GM12878 (cell line): ENCODE data around the gene NAXE. TPM values are rescaled to one million over a fixed set of nuclear protein-coding genes. Genes with fewer than 3 reads are reported as not detected.

Experiments
- ATF2 ChIP-seq: IDR thresholded peaks from 2 replicates; pipeline ENCODE4 v1.6.1; 2012; ENCODE audit warnings: low read length, inconsistent platforms
- CUX1 ChIP-seq: IDR thresholded peaks from 2 replicates; pipeline ENCODE4 v1.6.1; 2012; ENCODE audit warnings: improper control_type of control experiment, low read depth, low read length; ENCODE audit not compliant: insufficient replicate concordance
- E2F4 ChIP-seq: IDR thresholded peaks from 2 replicates; pipeline ENCODE4 v1.6.1; 2012; ENCODE audit warnings: low read depth, low read length, improper control_type of control experiment
- EGR1 ChIP-seq, 2 experiments: IDR thresholded peaks; 1 replicate in 1 of 2; 2 replicates in 1 of 2; pipeline ENCODE4 v1.6.1; 2011 to 2012; ENCODE audit warnings: low read depth in 2 of 2, low read length in 2 of 2, borderline replicate concordance in 1 of 2, mild to moderate bottlenecking in 1 of 2, moderate library complexity in 1 of 2
- ELK1 ChIP-seq: IDR thresholded peaks from 2 replicates; pipeline ENCODE4 v1.6.1; 2012; ENCODE audit warnings: low read depth, low read length, improper control_type of control experiment
- HDAC2 ChIP-seq: fragments of 200-600 bp; sonication (generic); IDR thresholded peaks from 2 replicates; pipeline ENCODE4 v1.6.1; 2017
- MTA2 ChIP-seq: fragments of 450-650 bp; IDR thresholded peaks from 2 replicates; pipeline ENCODE4 v1.6.1; 2016; ENCODE audit warnings: low read depth, mild to moderate bottlenecking, moderate library complexity
- NFIC ChIP-seq: IDR thresholded peaks from 2 replicates; pipeline ENCODE4 v1.6.1; 2012; ENCODE audit warnings: low read depth, mild to moderate bottlenecking, inconsistent platforms, low read length, moderate library complexity
- NKRF ChIP-seq: fragments of 450-650 bp; conservative IDR thresholded peaks from 2 replicates; pipeline ENCODE4 v1.6.1; 2017; ENCODE audit warnings: mild to moderate bottlenecking, moderate library complexity
- RB1 ChIP-seq: fragments of 450-650 bp; formaldehyde crosslinking; IDR thresholded peaks from 2 replicates; pipeline ENCODE4 v1.6.1; 2017; ENCODE audit warnings: mild to moderate bottlenecking, borderline replicate concordance
- SKIL ChIP-seq: fragments of 450-650 bp; IDR thresholded peaks from 2 replicates; pipeline ENCODE4 v1.6.1; 2017; ENCODE audit warnings: mild to moderate bottlenecking, low read depth, inconsistent platforms; ENCODE audit not compliant: poor library complexity, severe bottlenecking
- SP1 ChIP-seq: IDR thresholded peaks from one replicate; pipeline ENCODE4 v1.6.1; 2011; ENCODE audit warnings: low read depth, low read length
- STAT1 ChIP-seq: fragments of 450-650 bp; conservative IDR thresholded peaks from 2 replicates; pipeline ENCODE4 v1.6.1; 2014; ENCODE audit warnings: antibody characterized with exemption, mild to moderate bottlenecking
- SUPT20H ChIP-seq: IDR thresholded peaks from 2 replicates; pipeline ENCODE4 v1.6.1; 2011; ENCODE audit warnings: low read depth, mild to moderate bottlenecking, low read length, moderate library complexity, borderline replicate concordance; ENCODE audit not compliant: control insufficient read depth
- TARDBP ChIP-seq: IDR thresholded peaks from 2 replicates; pipeline ENCODE4 v1.6.1; 2016; ENCODE audit warnings: borderline replicate concordance
- polyA plus RNA-seq, 11 experiments: library from polyadenylated mRNA; depleted of rRNA in 4 of 11; unstranded in 6 of 11; stranded (reverse) in 5 of 11; fragments of >200 nt; fragmentation: Nextera tagmentation in 4 of 11; fragmentation: Illumina TruSeq in 1 of 11; extraction: Ambion mirVana in 4 of 11; extraction: Trizol in 1 of 11; gene quantifications; 1 replicate in 1 of 11; 2 replicates in 10 of 11; pipeline versions ENCODE4 v1.2.1 to v1.2.3, GENCODE V29; 2011 to 2016; ENCODE audit warnings: inconsistent platforms in 2 of 11, missing spikeins in 2 of 11, low read depth in 1 of 11
- total RNA-seq, 4 experiments: library from RNA; depleted of rRNA in 3 of 4; stranded (reverse); fragments of >200 nt in 3 of 4; fragmentation: Illumina TruSeq in 1 of 4; extraction: Trizol in 1 of 4; gene quantifications; 2 replicates each; pipeline versions ENCODE4 v1.2.1 to v1.2.3, GENCODE V29; 2013 to 2021

NAXE gene
- total and polyA plus RNA-seq, 10 of the 15 experiments (the other 5 are each of a cell fraction or from before 2014, with no cell fraction given), result 17.8 to 93.3 (median 68.8) TPM

GRCh38 chr1:156591432-156592157 is at the start of gene NAXE (continued):
- TF ChIP-seq SKIL (no peak), EGR1 (IDR thresholded peaks at IDR 0.05; ENCODE audit: borderline replicate concordance in 1 of 2, low read depth in 2 of 2, low read length in 2 of 2) (peak in 1 of 2 experiments; percentile 63; a peak in 2 of 3 replicates), TARDBP (no peak), E2F4 (no peak), STAT1 (no peak), HDAC2 (no peak), MTA2 (no peak), CUX1 (no peak), NFIC (no peak), SUPT20H (no peak), RB1 (peak; percentile 76; the same call in 1 of the 2 replicates), NKRF (peak; percentile 75), SP1 (no peak), ELK1 (no peak), ATF2 (no peak)
